CD4-positive, alpha-beta T cell treated with Interleukin-4 for 1 hour (primary cell): ENCODE results near the gene SLC66A2.

Experiments used
- DNase-seq, 2 donors: peaks; one replicate each; pipeline ENCODE4 v3.0.0-alpha.2; 2020 to 2022

Gene SLC66A2

DNA sequence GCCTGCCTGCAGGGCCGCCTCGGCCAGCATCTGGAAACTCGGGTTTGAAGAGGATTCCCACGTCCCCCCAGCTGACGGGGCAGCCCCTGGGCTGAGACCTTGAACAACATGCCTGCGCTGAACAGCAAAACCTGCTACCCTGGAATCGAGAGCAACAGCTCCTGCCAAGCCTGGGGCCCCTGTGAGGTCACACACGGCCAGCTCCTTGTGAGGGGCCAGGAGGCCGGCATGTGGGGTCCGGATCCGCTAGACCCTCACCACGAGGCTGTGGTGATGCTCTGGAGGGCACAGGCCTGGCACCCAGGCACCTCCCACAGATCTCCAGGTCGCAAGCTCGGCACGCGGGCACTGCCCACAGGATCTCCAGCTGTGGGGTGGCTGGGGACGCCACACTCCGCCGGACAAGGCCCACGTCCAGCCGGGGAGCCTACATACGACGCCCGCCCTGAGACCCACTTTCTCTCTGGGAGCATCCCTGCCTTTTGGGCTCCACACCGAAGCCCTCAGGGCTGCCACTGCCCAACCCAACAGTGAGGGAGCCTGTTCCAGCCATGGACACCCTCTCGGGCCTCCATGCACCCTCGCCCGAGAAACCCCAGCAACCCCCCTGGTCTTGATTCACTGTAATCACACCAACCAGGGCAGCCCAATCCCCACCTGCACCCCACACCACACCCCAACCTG lies 34.1 kb downstream of the SLC66A2 start:
- DNase-seq = peak in 1 of 2 donors; percentile 5

DNA sequence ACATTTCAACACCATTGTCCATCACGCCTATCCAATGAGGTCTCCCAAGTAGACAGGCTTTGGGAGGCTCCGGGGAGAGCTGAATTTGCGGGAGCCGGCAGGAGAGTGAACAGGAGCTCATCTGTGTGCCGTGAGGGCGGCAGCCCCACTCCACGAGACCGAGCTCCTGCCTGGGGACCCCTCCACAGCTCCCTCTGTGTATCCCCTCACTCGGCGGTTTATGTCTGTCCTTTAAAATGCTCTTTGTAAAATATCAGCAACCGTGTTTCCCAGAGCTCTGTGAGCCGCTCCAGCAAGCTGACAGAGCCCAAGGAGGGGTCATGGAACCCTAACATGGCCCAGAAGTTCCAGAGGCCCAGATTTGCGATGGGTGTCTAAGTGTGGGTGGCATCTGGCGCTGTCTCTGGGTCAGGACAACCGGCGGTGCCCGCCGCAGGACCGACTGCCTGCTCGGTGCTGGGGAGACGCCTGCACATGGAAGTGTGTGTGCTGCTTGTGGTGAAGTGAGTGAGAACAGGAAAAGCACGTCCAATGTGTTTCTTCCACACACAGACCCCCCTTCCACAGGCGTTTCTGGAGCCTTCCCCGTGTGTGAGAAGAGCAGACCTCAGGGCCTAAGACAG lies 34.8 kb downstream of the SLC66A2 start:
- DNase-seq = peak in 1 of 2 donors; percentile 7

DNA sequence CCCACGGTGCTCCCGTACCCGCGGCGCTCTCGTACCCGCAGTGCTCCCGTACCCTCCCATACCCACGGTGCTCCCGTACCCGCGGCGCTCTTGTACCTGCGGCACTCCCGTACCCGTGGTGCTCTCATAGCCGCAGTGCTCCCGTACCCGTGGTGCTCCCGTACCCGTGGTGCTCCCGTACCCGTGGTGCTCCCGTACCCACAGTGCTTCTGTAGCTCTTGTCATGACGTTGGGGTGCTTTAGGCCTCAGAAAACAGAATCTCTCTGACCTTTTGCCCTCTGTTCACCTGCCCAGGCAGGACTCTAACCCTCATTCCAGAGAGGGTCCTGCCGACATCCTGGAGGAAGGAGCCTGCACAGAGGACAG lies 35.3 kb downstream of the SLC66A2 start:
- DNase-seq = no peak

DNA sequence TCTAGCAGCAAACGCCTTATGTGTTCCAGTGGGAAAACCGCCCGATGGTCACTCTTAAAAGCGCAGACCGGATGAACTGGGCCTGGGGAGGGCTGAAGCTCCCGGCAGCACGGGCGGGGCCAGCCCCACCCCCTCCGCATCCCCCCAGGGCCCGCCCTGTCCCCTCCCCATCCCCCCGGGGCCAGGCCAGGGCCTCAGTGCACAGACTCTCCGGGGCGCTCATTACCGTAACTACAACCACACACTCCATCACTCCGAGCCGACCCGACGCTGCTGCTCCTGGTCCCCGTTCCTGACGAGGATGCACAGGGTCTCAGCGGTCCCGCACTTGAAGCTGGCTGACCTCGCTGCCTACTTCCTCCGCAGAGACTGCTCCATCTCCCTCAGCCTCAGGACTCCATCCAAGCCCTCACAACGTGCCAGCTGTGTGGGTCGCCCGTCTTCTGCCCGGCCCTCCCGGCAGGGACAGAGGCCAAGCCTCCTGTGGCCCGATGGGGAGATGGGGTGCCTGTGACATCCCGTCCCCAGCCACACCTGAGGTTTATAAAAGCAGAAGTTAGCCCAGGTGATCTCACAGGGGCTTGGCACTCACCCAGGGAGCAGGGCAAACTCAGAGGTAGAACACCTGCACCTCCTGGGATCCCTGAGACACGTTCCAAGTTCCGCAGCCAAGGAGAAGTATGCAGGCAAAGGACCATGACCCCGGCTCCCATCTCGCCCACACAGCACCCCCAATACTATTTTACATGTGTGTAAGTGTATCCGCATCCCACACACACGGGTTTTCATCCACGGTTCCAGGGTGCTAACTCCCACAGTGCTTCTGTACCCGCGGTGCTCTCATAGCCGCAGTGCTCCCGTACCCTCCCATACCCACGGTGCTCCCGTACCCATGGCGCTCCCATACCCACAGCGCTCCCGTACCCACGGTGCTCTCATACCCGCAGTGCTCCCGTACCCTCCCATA lies 36.0 kb downstream of the SLC66A2 start:
- no peak for DNase-seq

DNA sequence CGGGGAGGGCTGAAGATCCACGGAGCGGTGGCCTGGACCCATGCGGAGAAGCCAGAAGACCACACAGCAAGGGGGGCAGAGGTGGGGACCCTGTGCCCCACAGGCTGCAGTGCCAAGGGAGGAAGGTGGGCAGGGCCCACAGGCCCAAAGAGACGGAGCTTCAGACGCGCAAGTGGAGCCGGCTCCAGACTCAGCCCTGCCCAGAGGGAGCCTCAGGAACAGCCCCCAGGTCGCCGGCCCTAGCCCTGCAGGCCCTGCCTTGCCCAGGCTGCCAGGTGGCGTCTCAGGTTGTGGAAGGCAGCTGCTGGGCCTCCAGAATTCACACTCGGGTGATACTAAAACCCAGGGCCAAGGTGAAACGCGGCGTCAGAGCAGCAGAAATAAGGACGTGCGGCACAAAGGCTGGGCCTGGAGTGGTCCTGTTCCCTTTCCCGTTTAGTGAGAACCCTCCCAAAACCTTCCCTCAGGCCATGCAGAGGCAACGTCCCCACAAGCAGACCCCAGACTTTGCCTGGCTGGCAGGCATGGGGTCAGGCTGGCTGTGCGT lies 36.8 kb downstream of the SLC66A2 start:
- DNase-seq = no peak

DNA sequence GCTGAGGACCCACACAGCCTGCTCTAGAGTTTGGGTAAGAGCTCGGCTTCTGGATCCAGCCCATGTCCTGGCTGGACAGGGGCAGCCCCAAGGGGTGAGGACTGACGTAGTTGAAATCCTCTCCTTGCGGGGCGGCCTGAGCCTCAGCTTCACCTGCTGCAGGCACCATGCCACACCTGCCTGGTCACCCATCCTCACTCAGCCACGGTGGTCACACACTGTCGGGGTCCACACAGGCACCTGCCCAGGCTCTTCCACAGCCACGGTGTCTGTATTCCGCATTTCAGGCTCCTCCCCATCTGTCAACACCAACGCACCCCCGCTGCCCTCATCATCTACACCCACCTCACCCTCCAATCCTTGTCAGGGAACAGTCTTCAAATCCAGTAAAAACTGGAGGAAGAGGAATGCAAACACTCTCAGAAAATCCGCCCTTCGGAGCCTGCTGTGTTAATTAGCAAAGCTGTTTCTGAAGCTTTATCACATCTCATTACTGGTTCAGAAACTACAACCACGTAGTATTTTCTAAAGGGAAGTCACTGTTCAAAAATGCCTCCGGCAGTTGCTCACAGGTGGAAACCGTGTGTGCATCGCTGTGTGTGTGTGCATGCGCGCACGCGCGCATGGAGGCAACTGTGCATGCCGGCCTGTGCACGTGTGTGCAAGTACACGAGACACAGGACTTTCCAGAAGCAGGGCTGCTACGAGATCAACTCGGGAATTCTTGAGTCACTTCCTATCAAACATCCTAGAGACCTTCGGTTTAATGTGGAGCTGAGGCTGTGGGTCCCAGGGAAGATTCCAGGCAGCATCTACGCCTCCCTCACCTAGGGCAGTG lies 38.2 kb downstream of the SLC66A2 start:
- DNase-seq = no peak

DNA sequence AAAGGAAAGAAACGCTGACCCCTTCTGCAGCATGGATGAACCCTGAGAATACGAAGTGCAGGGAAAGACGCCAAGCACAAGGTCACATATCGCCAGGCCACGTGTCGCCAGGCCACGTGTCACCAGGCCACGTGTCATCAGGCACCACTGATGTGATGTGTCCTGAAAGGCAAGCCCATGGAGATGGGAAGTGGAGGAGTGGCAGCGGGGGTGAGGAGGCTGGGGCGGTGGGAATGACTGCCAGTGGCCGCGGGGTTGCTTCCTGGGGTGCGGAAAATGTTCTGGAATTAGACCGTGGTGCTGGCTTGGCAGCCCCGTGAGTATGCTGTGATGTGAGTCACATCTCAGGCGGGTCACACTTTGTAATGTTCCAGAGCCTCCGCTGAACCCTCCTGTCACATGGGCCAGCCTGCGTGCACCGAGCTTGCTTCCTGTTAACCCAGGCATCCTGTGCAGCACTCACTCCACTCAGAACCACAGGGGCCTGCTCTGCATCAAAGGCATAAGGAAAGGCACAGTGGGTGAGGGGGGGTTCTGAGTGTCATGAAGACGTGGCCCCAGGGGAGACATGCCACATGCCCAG lies 39.0 kb downstream of the SLC66A2 start:
- peak in 1 of 2 donors; percentile 42 for DNase-seq

DNA sequence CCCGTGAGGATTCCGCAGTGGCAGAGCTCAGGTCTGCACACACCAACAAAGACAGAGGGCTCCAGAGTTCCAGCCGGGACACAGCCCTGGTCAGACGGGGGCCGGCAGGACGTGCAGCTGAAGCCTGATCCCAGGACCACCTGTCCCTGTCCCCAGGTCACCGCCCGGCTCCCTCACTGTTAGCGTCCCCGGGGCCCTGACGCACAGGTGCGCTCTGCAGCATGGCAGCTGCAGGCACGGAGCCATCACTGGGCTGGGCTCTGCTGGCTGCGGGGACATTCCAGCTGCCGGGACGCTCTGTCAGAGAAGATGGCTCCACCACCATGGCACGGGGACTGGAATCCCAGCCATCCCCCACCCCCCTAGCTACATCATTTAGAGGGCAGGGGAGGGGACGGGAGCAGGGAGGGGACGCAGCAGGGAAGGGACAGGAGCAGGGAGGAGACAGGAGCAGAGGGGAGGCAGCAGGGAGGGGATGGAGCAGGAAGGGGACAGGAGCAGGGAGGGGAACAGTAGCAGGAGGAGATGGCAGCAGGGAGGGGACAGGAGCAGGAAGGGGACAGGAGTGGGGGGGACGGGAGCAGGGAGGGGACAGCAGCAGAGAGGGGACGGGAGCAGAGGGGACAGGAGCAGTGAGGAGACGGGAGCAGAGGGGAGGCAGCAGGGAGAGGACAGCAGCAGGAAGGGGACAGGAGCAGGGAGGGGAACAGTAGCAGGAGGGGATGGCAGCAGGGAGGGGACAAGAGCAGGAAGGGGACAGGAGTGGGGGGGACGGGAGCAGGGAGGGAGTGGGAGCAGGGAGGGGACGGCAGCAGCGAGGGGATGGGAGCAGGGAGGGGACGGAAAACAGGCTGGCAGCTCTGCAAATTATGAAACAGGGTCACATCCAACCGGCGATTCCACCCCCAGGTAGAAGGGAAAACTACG lies 39.8 kb downstream of the SLC66A2 start:
- no peak for DNase-seq

DNA sequence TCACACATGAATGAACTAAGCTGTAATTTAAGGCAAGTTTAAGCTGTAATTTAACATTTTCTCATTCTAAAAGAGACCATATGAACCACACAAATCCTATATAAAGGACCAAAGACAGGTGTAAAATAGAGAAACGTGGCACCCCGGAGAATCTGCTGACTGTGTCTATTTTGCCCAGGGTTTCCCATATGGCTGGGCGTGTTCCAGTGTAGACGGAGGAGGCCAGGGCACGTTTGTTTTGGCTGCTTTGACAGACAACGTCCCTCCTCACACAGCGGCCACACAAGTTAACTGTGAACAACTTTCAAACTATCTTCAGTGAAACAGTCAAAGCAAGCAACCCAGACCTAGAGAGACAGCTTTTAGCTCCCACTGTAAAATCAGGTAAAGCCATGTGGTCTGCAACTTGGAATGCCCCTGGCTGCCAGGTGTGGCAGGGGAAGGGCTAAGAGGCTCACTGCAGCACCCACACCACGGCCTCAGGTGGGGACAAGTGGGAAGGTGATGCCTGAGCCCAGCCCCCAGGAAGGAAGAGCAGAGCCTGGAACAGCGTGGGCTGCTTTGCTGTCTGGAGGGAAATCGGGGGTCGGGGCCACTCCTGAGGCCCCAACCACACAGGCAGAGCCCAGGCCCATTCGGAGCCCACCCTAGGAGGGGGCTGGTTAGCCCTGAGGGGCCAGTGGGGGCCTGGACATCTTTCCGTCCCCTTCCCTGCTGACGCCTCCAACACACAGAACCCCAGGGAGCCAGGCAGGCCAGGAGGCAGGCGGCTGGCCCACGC lies 40.7 kb downstream of the SLC66A2 start:
- DNase-seq = no peak

DNA sequence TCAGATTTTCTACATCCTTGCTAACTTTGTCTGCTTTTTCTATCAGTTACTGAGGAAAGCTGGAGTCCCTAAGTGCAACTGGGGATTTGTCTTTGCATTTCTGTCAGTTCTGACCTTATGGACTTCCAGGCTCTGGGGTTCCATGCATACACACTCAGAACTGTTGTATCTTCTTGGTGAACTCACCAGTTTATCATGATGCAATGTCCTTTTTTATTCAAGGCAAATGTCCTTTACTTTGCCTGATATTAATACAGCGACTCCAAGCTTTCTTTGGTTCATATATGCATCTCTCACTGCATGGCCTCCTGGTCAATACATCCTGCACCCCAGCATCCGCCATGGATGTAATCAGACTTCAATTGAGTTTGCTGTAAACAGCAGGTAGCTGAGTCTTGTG lies 44.7 kb downstream of the SLC66A2 start:
- no peak for DNase-seq

DNA sequence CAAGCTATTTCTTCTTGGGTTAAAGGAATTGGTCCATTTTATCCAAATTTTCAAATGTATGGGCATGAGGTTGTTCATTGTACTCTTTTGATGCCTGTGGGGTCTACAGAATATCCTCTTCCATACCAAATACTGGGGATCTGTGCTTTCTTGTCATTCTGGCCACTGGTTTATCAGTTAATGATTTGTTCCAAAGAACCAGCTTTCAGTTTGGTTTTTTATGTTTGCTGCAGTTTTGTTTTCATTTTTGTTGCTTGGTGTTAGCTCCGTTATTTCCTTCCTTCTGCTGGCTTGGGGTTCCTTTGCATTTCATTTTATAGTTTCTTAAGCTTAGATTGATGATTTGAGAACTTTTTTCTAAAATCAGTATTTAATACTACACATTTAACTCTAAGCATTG lies 45.5 kb downstream of the SLC66A2 start:
- DNase-seq = no peak

DNA sequence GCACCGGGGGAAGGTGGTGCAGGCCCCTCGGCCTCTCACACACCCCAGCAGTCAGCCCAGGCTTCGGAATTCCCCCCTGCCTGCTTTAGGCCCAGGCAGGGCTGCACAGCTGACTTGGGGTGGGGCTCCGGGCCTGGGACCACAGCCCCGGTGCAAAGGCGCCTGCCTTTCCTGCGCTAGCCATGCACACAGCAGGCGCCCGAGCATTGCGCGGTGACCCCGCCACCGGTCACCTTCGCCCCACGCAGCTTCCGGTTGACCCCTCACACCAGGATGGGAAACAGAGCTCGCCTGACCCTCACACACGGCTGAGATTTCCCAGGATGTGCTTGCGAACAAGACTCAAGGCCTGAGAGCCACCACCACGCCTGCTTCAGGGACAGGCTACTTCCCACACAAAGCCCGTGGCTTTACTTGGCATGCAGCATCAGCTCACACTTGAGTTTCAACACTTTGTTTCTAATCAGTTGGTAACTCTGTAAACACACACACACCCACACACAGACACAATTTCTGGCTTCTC lies 46.0 kb downstream of the SLC66A2 start:
- DNase-seq = no peak

DNA sequence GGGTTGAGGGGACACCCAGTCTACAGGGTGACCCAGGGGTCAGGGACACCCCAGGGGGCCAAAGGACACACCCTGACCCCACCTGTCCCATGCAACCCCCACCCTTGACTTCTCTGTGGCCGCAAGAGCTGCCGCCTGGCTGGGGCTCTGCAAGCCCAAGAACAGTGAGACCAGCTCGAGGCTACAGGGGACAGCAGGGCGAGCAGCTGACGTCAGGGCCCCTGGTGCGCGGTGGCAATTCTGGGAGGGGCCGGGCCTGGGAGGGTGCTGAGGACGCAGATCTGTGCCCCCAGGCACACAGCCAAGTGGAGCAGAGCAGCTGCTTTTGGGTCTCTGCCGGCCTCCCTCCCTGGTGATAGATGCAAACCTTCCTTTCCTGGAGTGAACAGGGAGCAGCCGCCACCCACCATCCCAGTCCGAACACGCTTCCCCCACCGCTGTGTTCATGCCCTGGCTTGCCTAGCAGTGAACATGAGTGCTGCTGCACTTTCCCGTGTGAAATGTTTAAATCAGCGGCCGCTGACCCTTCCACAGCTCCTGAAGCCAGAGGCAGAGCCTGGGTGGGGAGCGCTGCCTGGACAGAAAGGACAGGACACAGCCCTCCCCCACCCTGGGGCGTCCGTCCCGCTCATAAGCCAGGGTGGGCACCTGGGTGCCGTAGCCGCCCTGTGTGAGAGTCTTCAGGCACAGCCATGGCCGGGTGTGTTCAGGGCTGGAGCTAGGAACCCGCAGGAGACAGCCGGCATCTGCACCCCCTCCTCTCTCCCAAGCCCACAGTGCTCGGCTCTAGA lies 46.9 kb downstream of the SLC66A2 start:
- DNase-seq = no peak

DNA sequence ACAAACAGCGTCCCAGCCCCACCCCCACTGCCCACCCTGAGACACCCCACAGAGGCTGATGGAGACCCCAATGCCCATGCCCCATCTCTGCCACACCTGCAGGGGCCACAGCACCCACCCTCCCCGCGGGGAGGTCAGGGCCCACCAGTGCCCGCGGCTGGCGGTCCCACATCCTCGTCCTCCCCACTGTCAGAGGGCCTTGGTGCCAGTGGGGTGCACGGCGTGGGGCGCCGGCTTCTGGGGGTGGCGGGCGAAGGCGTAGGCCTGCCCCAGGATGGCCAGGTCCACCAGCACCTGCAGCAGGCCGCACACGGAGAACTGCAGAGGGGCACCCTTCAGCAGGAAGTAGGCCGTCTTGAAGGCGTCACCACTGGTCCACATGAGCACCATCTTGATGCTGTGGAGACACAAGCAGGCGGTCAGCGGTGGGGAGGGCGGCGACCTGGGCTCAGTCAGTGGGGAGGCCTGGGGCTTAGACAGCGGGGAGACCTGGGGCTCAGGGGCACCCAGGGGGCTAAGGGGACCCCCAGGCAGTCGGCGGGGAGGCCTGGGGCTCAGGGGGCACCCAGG lies 47.6 kb downstream of the SLC66A2 start:
- DNase-seq = no peak

DNA sequence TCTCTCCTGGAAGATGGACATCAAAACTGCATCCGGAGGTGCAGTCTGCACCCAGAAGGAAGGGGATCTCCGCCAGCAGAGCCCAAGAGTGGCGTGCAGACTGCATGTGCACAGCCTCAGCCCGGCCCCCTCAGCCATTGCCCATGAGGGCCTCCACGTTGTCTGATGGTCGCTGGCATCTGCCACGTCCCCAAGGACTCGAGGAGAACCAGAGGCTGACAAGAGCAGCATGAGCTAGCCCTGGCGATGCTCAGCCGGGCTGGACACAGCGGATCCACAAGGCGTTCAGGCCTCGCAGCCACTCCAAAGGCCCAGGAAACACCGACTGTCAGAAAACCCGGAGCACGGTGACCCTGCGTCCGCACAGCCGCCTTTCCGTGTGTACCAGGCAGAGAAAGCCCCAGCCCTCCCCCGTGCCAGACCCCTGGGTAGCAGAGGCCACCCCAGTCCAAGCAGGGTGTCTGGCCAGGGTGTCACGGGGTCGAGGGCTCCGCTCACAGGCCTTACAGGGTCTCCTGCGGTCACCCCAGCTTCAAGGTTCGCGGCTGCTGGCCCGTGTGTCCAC lies 48.3 kb downstream of the SLC66A2 start:
- DNase-seq = no peak

DNA sequence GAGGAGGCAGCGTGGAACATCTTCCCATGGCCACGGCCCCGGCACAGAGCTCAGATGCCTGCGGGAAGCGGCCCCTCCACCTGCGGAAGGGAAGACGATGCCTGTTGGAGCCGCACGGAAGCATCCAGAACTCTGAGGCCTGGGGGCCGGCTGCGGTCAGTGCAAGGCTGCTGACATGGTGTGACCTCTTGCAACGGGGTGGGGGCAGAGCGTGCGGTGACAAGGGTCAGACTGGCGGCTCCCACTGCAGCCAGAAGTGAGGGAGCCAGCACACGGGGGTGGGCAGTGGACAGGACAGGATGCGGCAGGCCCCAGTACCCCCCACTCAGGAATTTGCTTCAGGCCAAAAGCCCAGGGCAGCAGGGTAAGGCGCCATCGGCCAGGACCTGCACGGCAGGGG lies 48.8 kb downstream of the SLC66A2 start:
- no peak for DNase-seq

DNA sequence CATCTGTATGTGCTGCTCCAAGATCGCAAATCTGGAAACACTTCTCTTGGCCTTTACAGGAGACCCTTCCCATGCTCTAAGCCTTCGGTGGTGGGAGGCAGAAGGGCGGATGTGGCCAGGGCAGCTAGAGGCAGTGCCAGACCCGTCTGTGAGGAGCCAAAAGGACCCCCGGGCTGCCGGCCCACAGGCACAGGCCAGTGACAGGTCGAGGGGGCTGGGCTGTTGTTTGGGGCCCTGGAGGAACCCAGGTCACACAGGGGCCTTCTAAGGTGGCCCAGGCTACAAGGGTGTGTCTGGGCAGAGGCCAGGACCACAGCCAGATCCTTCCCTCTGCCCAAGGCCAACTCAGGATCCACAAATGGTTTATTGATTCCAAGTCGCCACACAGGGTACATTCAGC lies 49.4 kb downstream of the SLC66A2 start:
- DNase-seq = no peak

DNA sequence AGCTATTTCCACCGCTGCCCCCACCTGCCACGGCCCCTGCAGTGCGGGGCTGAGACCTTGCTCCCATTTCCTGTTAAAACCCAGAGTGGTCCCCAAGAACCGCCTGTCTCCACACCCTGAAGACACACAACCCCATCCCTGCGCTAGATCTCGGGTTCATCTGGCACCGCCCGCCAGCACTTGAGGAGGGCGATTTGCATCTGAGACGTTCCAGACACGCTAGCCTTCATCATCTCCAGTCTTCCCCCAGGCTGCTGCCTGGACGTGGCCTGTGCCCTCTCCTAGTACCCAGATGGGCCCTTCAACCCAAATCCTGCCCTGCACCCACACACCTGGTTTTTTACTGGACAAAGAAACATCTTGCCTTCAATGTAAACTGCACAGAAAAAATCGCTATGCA lies 49.8 kb downstream of the SLC66A2 start:
- DNase-seq = no peak
